OCI-LY1 (cell line): ENCODE results near the gene FAM168A.
A peak's percentile ranks its signal among the peaks of the same experiment; 100 is the strongest.

Experiments used
- H2AFZ ChIP-seq: fragments of 200-600 bp; sonication (generic), shearing (Covaris generic); 2 replicates; pipeline ENCODE4 v1.6.0; 2014; ENCODE audit warnings: antibody characterized with exemption, mild to moderate bottlenecking, low read length
- H3F3A ChIP-seq: fragments of 200-600 bp; sonication (generic), shearing (Covaris generic); 2 replicates; pipeline ENCODE4 v1.6.0; 2014; ENCODE audit warnings: mild to moderate bottlenecking, antibody characterized with exemption, low read length, moderate library complexity; ENCODE audit not compliant: insufficient read depth
- H3K27ac ChIP-seq: fragments of 200-600 bp; sonication (generic); 2 replicates; pipeline ENCODE4 v1.5.1; 2014; ENCODE audit warnings: low read length, mixed run types, mild to moderate bottlenecking, low read depth; ENCODE audit not compliant: poor library complexity, severe bottlenecking
- H3K27me3 ChIP-seq: fragments of 200-600 bp; sonication (generic); 2 replicates; pipeline ENCODE4 v1.6.0; 2014; ENCODE audit warnings: antibody characterized with exemption, mild to moderate bottlenecking, low read length, moderate library complexity; ENCODE audit not compliant: insufficient read depth
- H3K36me3 ChIP-seq: fragments of 200-600 bp; sonication (generic); 2 replicates; pipeline ENCODE4 v1.6.1; 2014; ENCODE audit warnings: mild to moderate bottlenecking, antibody characterized with exemption, low read length, moderate library complexity, mixed read lengths; ENCODE audit not compliant: insufficient read depth
- H3K4me1 ChIP-seq: fragments of 200-600 bp; sonication (generic); 2 replicates; pipeline ENCODE4 v1.5.1; 2014; ENCODE audit warnings: mild to moderate bottlenecking, low read length, moderate library complexity; ENCODE audit not compliant: insufficient read depth, severe bottlenecking
- H3K4me2 ChIP-seq: fragments of 200-600 bp; sonication (generic), shearing (Covaris generic); 2 replicates; pipeline ENCODE4 v1.6.1; 2014; ENCODE audit warnings: low read length
- H3K4me3 ChIP-seq: fragments of 200-600 bp; sonication (generic); 2 replicates; pipeline ENCODE4 v1.5.1; 2014; ENCODE audit warnings: low read length, low read depth, mild to moderate bottlenecking, mixed read lengths; ENCODE audit not compliant: poor library complexity, severe bottlenecking
- H3K79me2 ChIP-seq: fragments of 200-600 bp; shearing (Covaris generic); 2 replicates; pipeline ENCODE4 v1.6.1; 2016; ENCODE audit warnings: mixed run types, low read length, mixed read lengths; ENCODE audit not compliant: insufficient read depth
- H3K9ac ChIP-seq: fragments of 200-600 bp; sonication (generic), shearing (Covaris generic); 2 replicates; pipeline ENCODE4 v1.6.1; 2014; ENCODE audit warnings: mild to moderate bottlenecking, low read length, mixed read lengths
- H3K9me2 ChIP-seq: fragments of 200-600 bp; sonication (generic), shearing (Covaris generic); 2 replicates; pipeline ENCODE4 v1.6.1; 2014; ENCODE audit warnings: low read depth, mild to moderate bottlenecking, low read length, mixed read lengths
- H3K9me3 ChIP-seq: fragments of 200-600 bp; shearing (Covaris generic); 2 replicates; pipeline ENCODE4 v1.6.1; 2014; ENCODE audit warnings: low read length, mixed read lengths
- H4K20me1 ChIP-seq: fragments of 200-600 bp; sonication (generic), shearing (Covaris generic); 2 replicates; pipeline ENCODE4 v1.6.0; 2016; ENCODE audit warnings: mild to moderate bottlenecking, low read length; ENCODE audit not compliant: insufficient read depth
- EZH2 ChIP-seq: fragments of 200-600 bp; sonication (generic), shearing (Covaris generic); IDR thresholded peaks from 2 replicates; pipeline ENCODE4 v1.8.0; 2017; ENCODE audit warnings: borderline replicate concordance, mixed run types, mild to moderate bottlenecking, antibody characterized with exemption, low read length, moderate library complexity, mixed read lengths
- TF ChIP-seq, protein P1 (sequence below): fragments of 200-600 bp; sonication (generic), shearing (Covaris generic); IDR thresholded peaks from 2 replicates; pipeline ENCODE4 v1.5.1; 2017; ENCODE audit warnings: mild to moderate bottlenecking, antibody characterized with exemption, low read length, moderate library complexity, mixed read lengths

FAM168A gene

DNA sequence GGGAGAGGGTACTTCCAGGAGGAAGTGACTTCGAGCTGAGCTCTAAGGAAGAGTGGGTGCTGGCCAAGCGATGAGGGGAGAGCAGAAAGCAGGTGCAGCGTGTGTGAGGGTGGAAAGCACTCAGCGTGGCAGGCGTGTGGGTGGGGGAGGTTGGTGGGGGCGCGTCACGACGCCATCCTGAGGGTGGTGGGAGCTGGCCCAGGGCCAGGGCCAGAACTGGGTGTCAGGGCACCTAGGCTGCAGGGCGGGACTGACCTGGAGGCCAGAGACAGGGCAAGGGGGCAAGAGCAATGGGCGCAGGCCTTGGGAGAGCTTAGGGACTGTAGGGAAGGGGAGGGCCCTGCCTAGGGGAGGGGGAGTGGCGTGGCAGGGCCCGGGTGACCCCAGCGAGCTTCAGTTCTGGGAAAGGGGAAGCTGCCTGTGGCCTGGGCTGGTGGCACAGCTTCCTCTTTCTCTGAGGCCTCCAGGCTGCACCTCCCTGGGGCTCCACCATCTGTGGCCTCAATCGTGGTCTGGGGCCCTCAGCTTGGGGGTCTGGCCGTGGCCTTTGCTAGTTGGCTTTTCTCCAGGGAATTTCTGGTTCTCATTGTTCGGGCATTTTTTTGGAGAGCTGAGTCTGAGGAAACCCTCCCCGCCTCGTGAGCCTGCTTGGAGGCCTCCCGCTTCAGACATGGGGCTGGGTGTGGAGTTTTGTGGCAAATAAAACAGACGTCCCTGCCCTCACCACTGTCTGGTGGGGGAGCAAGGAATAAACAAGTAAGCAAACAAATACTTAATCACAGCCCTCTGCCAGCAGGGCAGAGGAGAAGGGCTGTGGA lies 212.8 kb downstream of the FAM168A start:
- no peaks in the 10 kb centered on the region for H4K20me1 ChIP-seq
- no peaks in the 10 kb centered on the region for H3K27me3 ChIP-seq
- no peak for TF ChIP-seq EZH2
- TF ChIP-seq, protein P1, sequence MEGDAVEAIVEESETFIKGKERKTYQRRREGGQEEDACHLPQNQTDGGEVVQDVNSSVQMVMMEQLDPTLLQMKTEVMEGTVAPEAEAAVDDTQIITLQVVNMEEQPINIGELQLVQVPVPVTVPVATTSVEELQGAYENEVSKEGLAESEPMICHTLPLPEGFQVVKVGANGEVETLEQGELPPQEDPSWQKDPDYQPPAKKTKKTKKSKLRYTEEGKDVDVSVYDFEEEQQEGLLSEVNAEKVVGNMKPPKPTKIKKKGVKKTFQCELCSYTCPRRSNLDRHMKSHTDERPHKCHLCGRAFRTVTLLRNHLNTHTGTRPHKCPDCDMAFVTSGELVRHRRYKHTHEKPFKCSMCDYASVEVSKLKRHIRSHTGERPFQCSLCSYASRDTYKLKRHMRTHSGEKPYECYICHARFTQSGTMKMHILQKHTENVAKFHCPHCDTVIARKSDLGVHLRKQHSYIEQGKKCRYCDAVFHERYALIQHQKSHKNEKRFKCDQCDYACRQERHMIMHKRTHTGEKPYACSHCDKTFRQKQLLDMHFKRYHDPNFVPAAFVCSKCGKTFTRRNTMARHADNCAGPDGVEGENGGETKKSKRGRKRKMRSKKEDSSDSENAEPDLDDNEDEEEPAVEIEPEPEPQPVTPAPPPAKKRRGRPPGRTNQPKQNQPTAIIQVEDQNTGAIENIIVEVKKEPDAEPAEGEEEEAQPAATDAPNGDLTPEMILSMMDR = no peak
- H3K9me3 ChIP-seq = no peaks in the 10 kb centered on the region
- no peak overlapping the region for H3K4me3 ChIP-seq
- H3K4me2 ChIP-seq = peak overlapping the region; percentile 33; the same call in 1 of the 2 replicates
- no peak overlapping the region; the same call in 1 of the 2 replicates for H3K9ac ChIP-seq
- peak overlapping the region; percentile 88 for H3K27ac ChIP-seq
- H3K9me2 ChIP-seq = no peaks in the 10 kb centered on the region
- no peaks in the 10 kb centered on the region for H3K79me2 ChIP-seq
- no peaks in the 10 kb centered on the region for H3F3A ChIP-seq
- no peak overlapping the region for H2AFZ ChIP-seq
- H3K4me1 ChIP-seq = peaks cover 83% of the 10 kb centered on the region
- no peaks in the 10 kb centered on the region for H3K36me3 ChIP-seq

DNA sequence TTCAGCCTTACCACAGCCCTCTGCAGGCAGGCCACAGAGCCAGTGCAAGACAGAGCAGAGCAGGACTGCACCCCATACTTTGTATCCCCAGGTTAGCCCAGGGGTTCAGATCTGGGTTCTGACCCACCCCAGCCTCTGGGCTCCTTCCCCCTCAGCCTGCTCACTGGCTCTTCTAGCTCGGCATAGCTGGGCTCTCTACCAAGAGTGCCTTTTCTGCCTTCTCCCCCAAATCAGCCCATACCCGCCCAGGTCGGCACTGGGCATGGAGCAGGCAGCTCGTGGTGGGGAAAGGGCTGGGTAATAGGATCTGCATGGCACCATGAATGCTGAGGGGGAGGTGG lies 213.4 kb downstream of the FAM168A start:
- TF ChIP-seq, protein P1 = no peak
- TF ChIP-seq EZH2 = no peak
- Histone ChIP-seq H3K9ac (no peak overlapping the region; the same call in 1 of the 2 replicates), H3K27me3 (no peaks in the 10 kb centered on the region), H2AFZ (no peak overlapping the region), H3K4me3 (no peak overlapping the region), H3K9me2 (no peaks in the 10 kb centered on the region), H4K20me1 (no peaks in the 10 kb centered on the region), H3K36me3 (no peaks in the 10 kb centered on the region), H3K4me2 (peak overlapping the region; percentile 33; the same call in 1 of the 2 replicates), H3K4me1 (peaks cover 89% of the 10 kb centered on the region), H3K79me2 (no peaks in the 10 kb centered on the region), H3F3A (no peaks in the 10 kb centered on the region), H3K9me3 (no peaks in the 10 kb centered on the region), H3K27ac (peak overlapping the region; percentile 88)

DNA sequence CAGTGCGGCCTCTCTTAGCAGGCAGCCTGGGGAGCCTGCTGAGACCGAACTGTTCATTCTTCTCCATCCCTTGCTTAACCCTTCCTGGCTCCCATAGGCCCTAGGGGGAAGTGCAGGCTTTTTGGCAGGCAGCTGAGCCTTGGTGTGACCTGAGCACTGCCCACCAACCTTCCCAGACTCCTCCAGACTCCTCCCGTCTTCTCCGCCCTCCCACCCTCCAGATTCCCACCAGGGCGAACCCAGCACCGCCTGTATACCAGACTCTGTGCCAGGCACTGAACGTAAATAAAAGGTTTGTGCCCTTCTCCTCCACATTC lies 213.8 kb downstream of the FAM168A start:
- Histone ChIP-seq H3K9me2 (no peaks in the 10 kb centered on the region), H2AFZ (no peak overlapping the region), H3K79me2 (no peaks in the 10 kb centered on the region), H3K9me3 (no peaks in the 10 kb centered on the region), H3K4me1 (peaks cover 93% of the 10 kb centered on the region), H3K4me2 (peak overlapping the region; percentile 38; the same call in 1 of the 2 replicates), H4K20me1 (no peaks in the 10 kb centered on the region), H3K9ac (no peak overlapping the region), H3K4me3 (no peak overlapping the region), H3K36me3 (no peaks in the 10 kb centered on the region), H3F3A (no peaks in the 10 kb centered on the region), H3K27me3 (no peaks in the 10 kb centered on the region), H3K27ac (peak overlapping the region; percentile 88)
- TF ChIP-seq, protein P1 = no peak
- no peak for TF ChIP-seq EZH2
